ENCODE measurements around the gene NIPSNAP2.
"Not testable (repeated sequence)": the region's sequence is repeated elsewhere in the genome, so short reads cannot be mapped to it uniquely, and the experiment has no call there.

Gene NIPSNAP2

GRCh38 chr7:55964261-55965099 is at the start of gene NIPSNAP2:
TSS of gene NIPSNAP2 (plus strand) at chr7:55964585. CDS start at chr7:55964610, 25 bp downstream.
- peak; percentile 63 for DNase-seq

- no peak for DNase-seq
These were observed 46.6 kb upstream of the NIPSNAP2 start for GRCh38 chr7:55917771-55918170.

DNA sequence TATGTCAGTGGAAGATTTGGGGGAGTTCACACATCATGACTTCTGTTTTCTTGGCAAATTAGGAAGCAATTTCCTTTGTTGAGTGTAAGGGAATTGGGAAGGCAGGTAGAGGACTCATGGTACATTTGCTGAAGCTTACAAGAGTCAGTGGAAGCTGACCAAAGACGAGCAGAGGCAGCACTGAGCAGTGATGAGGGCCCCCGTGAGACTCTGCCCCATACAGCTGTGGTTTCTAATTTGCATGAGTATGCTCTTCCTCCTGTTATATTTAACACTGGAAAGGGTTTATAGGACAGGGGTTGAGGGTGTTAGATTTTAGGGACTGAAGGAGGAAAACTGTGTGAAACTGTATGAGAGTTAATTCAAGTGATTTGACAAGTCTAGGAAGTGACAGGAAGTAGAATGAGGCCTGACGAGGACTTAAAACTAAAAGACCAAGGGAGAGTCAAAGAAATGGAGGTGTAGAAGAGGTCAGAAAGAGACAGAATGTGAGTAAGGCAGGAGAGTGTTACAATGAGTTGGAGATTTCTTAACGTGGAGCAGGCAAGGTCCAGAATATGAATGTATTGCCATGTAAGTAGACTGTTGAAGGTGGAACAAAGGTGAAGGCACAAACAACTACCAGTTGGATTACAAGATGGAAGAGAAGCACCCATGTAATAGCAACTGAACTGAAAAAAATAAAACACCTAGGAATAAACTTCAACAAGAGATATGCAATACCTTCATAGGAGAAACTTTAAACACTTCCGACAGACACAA is 36.2 kb upstream of the NIPSNAP2 start:
- DNase-seq: no peak

- no peak for DNase-seq
These were observed 32.8 kb upstream of the NIPSNAP2 start for GRCh38 chr7:55931421-55932151.

DNA sequence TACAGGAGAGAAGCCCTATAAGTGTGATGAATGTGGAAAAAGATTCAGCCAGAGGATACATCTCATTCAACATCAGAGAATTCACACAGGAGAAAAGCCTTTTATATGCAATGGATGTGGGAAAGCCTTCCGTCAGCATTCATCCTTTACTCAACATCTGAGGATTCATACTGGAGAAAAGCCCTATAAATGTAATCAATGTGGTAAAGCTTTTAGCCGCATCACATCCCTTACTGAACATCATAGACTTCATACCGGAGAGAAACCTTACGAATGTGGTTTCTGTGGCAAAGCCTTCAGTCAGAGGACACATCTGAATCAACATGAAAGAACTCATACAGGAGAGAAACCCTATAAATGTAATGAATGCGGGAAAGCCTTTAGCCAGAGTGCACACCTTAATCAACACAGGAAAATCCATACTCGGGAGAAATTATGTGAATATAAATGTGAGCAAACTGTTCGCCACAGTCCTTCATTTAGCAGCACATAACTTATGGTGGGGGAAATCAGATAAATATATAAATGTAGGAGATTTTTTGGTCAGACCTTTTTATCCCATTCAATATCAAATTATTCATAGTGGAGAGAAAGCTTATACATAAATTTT is 24.8 kb upstream of the NIPSNAP2 start:
- no peak for DNase-seq

- no peak for DNase-seq
These were observed 17.8 kb upstream of the NIPSNAP2 start for GRCh38 chr7:55946545-55946944.

DNA sequence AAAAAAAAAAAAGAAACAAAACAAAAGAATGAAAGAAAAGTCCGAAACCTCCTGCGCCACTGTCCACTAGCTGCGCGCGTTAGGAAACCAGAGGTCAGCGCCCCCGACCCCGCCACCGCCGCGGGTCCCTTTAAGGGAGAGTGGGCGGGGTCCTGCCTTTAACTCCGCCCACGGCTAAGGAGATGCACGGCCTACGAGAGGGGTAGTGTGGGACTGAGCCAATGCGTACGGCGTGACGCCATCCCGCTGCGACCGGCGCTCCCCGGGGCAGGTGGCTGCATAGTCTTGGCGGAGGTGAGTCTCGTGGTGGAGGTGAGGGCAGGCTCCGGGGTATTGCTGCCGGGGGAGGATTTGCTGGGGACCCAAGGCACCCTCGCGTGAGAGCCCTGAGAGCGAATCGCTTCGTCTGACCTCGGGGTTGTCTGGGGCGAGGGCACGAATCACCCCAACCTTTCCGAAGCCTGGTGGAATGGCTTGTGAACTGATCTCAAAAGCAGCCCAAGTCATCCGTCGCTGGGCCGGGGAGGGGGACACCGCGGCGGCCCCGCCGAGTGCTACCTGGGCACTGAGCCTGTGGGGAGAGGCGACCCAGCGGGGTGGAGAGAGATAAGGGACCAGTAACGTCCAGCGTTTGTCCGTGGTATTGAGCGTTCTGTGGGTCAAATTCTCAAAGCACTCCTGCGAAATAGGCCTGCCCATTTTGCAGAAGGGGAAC is 12.6 kb upstream of the NIPSNAP2 start, which contains the start of gene MRPS17:
MRPS17 (plus strand) TSS at position 241 of the 715 bp plus-strand sequence. CDS start 1,319 bp downstream, outside the sequence.
- peak; percentile 91 for DNase-seq

DNA sequence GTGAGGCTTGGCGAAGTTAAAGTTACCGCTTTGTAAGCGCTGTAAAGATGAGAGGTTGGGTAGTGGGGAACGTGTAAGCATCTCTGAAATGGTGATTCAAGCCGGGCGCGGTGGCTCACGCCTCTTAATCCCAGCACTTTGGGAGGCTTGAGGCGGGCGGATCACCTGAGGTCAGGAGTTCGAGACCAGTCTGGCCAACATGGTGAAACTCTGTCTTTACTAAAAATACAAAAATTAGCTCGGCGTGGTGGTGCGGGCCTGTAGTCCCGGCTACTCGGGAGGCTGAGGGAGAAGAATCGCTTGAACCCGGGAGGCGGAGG is 12.1 kb upstream of the NIPSNAP2 start:
- not testable (repeated sequence) for DNase-seq

- DNase-seq: no peak
These were observed 10.5 kb upstream of the NIPSNAP2 start for GRCh38 chr7:55953707-55954475.

- no peak for DNase-seq
These were observed 7.2 kb upstream of the NIPSNAP2 start for GRCh38 chr7:55957190-55957589.

DNA sequence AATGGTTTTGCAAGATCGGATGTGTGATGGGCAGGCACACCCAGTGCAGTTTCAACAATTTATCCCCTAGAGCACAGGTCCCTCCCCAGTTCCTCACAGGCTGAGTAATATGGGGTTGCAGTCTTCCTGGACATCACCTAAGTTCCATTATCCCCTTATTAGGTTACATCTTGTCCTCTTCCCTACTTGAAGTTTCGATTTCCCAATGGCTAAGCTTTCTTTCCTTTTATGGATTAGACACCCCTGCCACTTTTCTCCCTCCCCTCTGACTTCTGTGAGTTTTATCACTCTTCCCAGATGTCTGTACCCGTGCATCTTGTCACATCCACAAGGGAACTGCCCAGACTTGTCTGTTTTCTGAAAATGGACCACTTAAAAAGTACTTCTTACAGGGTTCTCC is 2.4 kb upstream of the NIPSNAP2 start:
- DNase-seq: no peak

- no peak for DNase-seq
These were observed 709 bp upstream of the NIPSNAP2 start for GRCh38 chr7:55963584-55964168.

GRCh38 chr7:55965100-55965470 is 700 bp downstream of the NIPSNAP2 start:
- DNase-seq: no peak

- peak; percentile 55 for DNase-seq
These were observed 1.5 kb downstream of the NIPSNAP2 start for GRCh38 chr7:55965805-55966421.

GRCh38 chr7:55966851-55967250 is 2.5 kb downstream of the NIPSNAP2 start:
- peak; percentile 15 for DNase-seq

- peak; percentile 74 for DNase-seq
These were observed 5.0 kb downstream of the NIPSNAP2 start for GRCh38 chr7:55969391-55969790.

DNA sequence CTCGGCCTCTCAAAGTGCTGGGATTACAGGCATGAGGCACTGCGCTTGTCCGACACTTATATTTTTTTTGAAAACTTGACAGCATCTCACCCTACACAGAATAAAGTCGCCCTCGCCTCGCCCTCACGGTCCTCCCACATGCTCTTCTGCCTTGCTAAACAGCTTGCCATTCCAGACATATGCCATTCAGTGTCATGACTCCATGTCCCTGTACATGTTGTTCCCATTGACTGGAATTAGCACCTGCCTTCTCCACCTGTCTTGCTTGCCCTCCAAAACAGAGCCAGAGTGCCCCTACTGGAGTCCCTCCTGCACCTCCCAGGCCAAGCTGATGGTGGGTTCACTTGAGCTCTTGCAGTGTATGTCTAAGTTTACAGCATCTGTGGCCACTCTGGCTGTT is 6.2 kb downstream of the NIPSNAP2 start:
- DNase-seq: peak; percentile 57

GRCh38 chr7:55970978-55971377 is 6.6 kb downstream of the NIPSNAP2 start:
- DNase-seq: peak; percentile 78

DNA sequence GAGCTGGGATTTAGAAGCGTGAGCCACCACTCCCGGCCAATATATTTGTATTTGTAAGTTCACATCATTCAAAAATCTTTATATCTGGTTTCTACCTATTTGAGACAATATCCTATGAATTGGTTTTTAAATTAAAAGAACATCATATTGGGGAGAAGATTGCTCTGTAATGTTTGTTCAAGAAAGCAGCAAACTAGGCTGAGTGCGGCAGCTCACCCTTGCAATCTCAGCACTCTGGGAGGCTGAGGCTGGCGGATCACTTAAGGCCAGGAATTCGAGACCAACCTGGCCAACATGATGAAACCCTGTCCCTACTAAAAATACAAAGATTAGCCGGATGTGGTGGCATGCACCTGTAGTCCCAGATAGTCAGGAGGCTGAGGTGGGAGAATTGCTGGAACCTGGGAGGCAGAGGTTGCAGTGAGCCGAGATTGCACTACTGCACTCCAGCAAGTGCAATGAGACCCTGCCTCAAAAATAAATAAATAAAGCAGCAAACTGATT is 9.4 kb downstream of the NIPSNAP2 start:
- no peak for DNase-seq

GRCh38 chr7:55975988-55976633 is 11.7 kb downstream of the NIPSNAP2 start:
- DNase-seq: peak; percentile 74
